Upper lobe of right lung (tissue), 1 donor: ENCODE measurements around the gene LRRC2. TPM values are rescaled to one million over a fixed set of nuclear protein-coding genes. Genes with fewer than 3 reads are reported as not detected.
"Not testable (repeated sequence)": the region's sequence is repeated elsewhere in the genome, so short reads cannot be mapped to it uniquely, and the experiment has no call there.

ENCODE experiments used
- ATAC-seq: fragments of 200-7000 bp; cut with Tn5 transposase; one replicate; pipeline ENCODE4 v1.9.1; 2020; ENCODE audit warnings: mild to moderate bottlenecking, moderate library complexity
- DNase-seq: peaks from one replicate; pipeline ENCODE4 v3.0.0-alpha.2; 2020
- H3K27ac ChIP-seq: fragments of 200-600 bp; one replicate; pipeline ENCODE4 v1.8.0; 2022
- H3K27me3 ChIP-seq: fragments of 200-600 bp; one replicate; pipeline ENCODE4 v1.8.0; 2022; ENCODE audit warnings: mild to moderate bottlenecking
- H3K36me3 ChIP-seq: fragments of 200-600 bp; one replicate; pipeline ENCODE4 v1.8.0; 2022
- H3K4me1 ChIP-seq: fragments of 200-600 bp; one replicate; pipeline ENCODE4 v1.8.0; 2022
- H3K4me3 ChIP-seq: fragments of 200-600 bp; one replicate; pipeline ENCODE4 v1.8.0; 2022; ENCODE audit warnings: mild to moderate bottlenecking
- H3K9me3 ChIP-seq: fragments of 200-600 bp; one replicate; pipeline ENCODE4 v1.8.0; 2022
- CTCF ChIP-seq: fragments of 200-600 bp; IDR thresholded peaks from one replicate; pipeline ENCODE4 v1.8.0; 2022; ENCODE audit warnings: antibody characterized with exemption
- intact Hi-C: fragments of 100-400 bp; cut with DNase I; formaldehyde crosslinking; loops from one replicate; pipeline ENCODE4 v1.11.0; 2022
- total RNA-seq: library from RNA; stranded (reverse); fragmentation: NEBNext Ultra II Directional; extraction: Animal tissue kit (Norgen Biotek cat#: 25700); gene quantifications from one replicate; pipeline ENCODE4 v1.2.1, GENCODE V29; 2021
- donor health status: DM: no; HTN: yes; CAD: no; lungs with severe emphysema.

The LRRC2 gene
- total RNA-seq, 1 donor from 2014 or later = 2.9 TPM

GRCh38 chr3:46541835-46542234 is 24.3 kb downstream of the LRRC2 start:
- H3K27ac ChIP-seq = no peak overlapping the region
- no peak for ATAC-seq
- DNase-seq = no peak
- H3K9me3 ChIP-seq = no peaks in the 10 kb centered on the region
- intact Hi-C loops = no loop called here
- no peak for TF ChIP-seq CTCF
- no peaks in the 10 kb centered on the region for H3K36me3 ChIP-seq
- no peak overlapping the region for H3K4me3 ChIP-seq
- H3K4me1 ChIP-seq = peaks cover 14% of the 10 kb centered on the region
- H3K27me3 ChIP-seq = no peaks in the 10 kb centered on the region

- no peak overlapping the region for H3K27ac ChIP-seq
- H3K27me3 ChIP-seq = no peaks in the 10 kb centered on the region
- H3K36me3 ChIP-seq = no peaks in the 10 kb centered on the region
- H3K4me1 ChIP-seq = peaks cover 14% of the 10 kb centered on the region
- H3K9me3 ChIP-seq = no peaks in the 10 kb centered on the region
- DNase-seq (no peak), ATAC-seq (no peak)
- H3K4me3 ChIP-seq = no peak overlapping the region
- TF ChIP-seq CTCF = no peak
- intact Hi-C loops = no loop called here
These were observed 25.6 kb downstream of the LRRC2 start for GRCh38 chr3:46540550-46540949.

- Histone ChIP-seq H3K4me1 (peaks cover 14% of the 10 kb centered on the region), H3K27me3 (no peaks in the 10 kb centered on the region), H3K27ac (peak overlapping the region; percentile 47), H3K4me3 (peak overlapping the region; percentile 11), H3K36me3 (no peaks in the 10 kb centered on the region), H3K9me3 (no peaks in the 10 kb centered on the region)
- no peak for TF ChIP-seq CTCF
- ATAC-seq = no peak
- no peak for DNase-seq
- intact Hi-C loops = no loop called here
These were observed 26.6 kb downstream of the LRRC2 start for GRCh38 chr3:46539443-46540005.

- peak overlapping the region; percentile 47 for H3K27ac ChIP-seq
- DNase-seq = peak; percentile 73
- H3K36me3 ChIP-seq = no peaks in the 10 kb centered on the region
- ATAC-seq = peak; percentile 87
- peaks cover 14% of the 10 kb centered on the region for H3K4me1 ChIP-seq
- intact Hi-C loops = no loop called here
- no peaks in the 10 kb centered on the region for H3K27me3 ChIP-seq
- no peak for TF ChIP-seq CTCF
- peak overlapping the region; percentile 11 for H3K4me3 ChIP-seq
- H3K9me3 ChIP-seq = no peaks in the 10 kb centered on the region
These were observed 27.2 kb downstream of the LRRC2 start for GRCh38 chr3:46538803-46539442.

- H3K36me3 ChIP-seq, H3K9me3 ChIP-seq, H3K27ac ChIP-seq, DNase-seq, ATAC-seq, H3K27me3 ChIP-seq, intact Hi-C loops, H3K4me3 ChIP-seq: not testable (repeated sequence)
- peaks cover 14% of the 10 kb centered on the region for H3K4me1 ChIP-seq
These were observed 27.7 kb downstream of the LRRC2 start for GRCh38 chr3:46538425-46538802.

GRCh38 chr3:46537779-46538178 is 28.3 kb downstream of the LRRC2 start:
- H3K36me3 ChIP-seq = no peaks in the 10 kb centered on the region
- TF ChIP-seq CTCF = no peak
- no peaks in the 10 kb centered on the region for H3K9me3 ChIP-seq
- no peak overlapping the region for H3K4me3 ChIP-seq
- DNase-seq = no peak
- intact Hi-C loops = no loop called here
- peaks cover 14% of the 10 kb centered on the region for H3K4me1 ChIP-seq
- no peaks in the 10 kb centered on the region for H3K27me3 ChIP-seq
- no peak overlapping the region for H3K27ac ChIP-seq
- ATAC-seq = no peak
